ENCODE results near the gene VIT. TPM values are rescaled to one million over a fixed set of nuclear protein-coding genes. Genes with fewer than 3 reads are reported as not detected.
A peak's percentile ranks its signal among the peaks of the same experiment; 100 is the strongest.

VIT gene
- total RNA-seq, 3 donors from 2014 or later (not counting 1 experiment from before 2014, with no cell fraction given), result 1.4 to 1.9 (median 1.7) TPM

DNA sequence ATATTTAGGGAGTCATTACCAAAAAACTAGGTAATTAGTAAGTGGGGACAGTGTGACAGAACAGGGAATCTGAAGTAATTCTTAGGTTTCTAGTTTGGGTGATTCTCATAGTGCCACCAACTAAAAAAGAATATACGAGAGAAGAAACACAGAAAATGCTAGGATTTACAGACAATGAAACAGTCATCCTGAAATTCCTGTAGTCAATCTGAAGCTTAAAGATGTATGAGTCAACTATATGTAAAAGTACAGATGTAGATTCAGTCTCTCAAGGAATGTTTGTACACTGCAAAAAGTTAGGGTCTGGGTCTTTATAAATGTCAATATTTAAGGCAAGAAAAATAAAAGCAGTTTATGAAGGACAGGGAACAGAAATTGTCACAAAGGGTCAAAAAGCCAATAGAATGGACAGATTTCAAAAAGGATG is 162.9 kb downstream of the VIT start:
- Histone ChIP-seq H3K36me3 (ENCODE audit: control insufficient read depth, insufficient read depth, low read length) (peaks cover 31% of the 10 kb centered on the region), H3K4me3 (ENCODE audit: low read length) (no peak overlapping the region), H3K9me3 (ENCODE audit: control insufficient read depth, insufficient read depth, low read length) (no peaks in the 10 kb centered on the region), H3K27me3 (ENCODE audit: control insufficient read depth, insufficient read depth, low read length) (no peaks in the 10 kb centered on the region), H3K27ac (ENCODE audit: low read length) (no peak overlapping the region), H3K4me1 (ENCODE audit: control insufficient read depth, insufficient read depth, low read length) (no peaks in the 10 kb centered on the region)
- Mint-ChIP-seq H3K36me3 (peaks cover 26% of the 10 kb centered on the region), H3K4me1 (peaks cover 12 to 13% of the 10 kb centered on the region in 2 donors), H3K27ac (peak overlapping the region; percentile 42 to 56), H3K4me3 (no peak overlapping the region), H3K27me3 (ENCODE audit: low read depth in 2 of 2) (no peaks in the 10 kb centered on the region), H3K9me3 (no peaks in the 10 kb centered on the region)
- intact Hi-C loops (cut with micrococcal nuclease), result no loop called here
- TF ChIP-seq, protein P1, sequence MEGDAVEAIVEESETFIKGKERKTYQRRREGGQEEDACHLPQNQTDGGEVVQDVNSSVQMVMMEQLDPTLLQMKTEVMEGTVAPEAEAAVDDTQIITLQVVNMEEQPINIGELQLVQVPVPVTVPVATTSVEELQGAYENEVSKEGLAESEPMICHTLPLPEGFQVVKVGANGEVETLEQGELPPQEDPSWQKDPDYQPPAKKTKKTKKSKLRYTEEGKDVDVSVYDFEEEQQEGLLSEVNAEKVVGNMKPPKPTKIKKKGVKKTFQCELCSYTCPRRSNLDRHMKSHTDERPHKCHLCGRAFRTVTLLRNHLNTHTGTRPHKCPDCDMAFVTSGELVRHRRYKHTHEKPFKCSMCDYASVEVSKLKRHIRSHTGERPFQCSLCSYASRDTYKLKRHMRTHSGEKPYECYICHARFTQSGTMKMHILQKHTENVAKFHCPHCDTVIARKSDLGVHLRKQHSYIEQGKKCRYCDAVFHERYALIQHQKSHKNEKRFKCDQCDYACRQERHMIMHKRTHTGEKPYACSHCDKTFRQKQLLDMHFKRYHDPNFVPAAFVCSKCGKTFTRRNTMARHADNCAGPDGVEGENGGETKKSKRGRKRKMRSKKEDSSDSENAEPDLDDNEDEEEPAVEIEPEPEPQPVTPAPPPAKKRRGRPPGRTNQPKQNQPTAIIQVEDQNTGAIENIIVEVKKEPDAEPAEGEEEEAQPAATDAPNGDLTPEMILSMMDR (IDR thresholded peaks at IDR 0.05), result no peak
- 89% methylated on average over 1 of the region's 1 CpG for WGBS (ENCODE audit: insufficient coverage)
- ATAC-seq (no peak), DNase-seq (no peak)

GRCh38 chr2:36861896-36862295 is 165.4 kb downstream of the VIT start:
- intact Hi-C loops (cut with micrococcal nuclease), result no loop called here
- Histone ChIP-seq H3K4me1 (ENCODE audit: control insufficient read depth, insufficient read depth, low read length) (no peaks in the 10 kb centered on the region), H3K27ac (ENCODE audit: low read length) (no peak overlapping the region), H3K4me3 (ENCODE audit: low read length) (no peak overlapping the region), H3K27me3 (ENCODE audit: control insufficient read depth, insufficient read depth, low read length) (no peaks in the 10 kb centered on the region), H3K36me3 (ENCODE audit: control insufficient read depth, insufficient read depth, low read length) (peaks cover 25% of the 10 kb centered on the region), H3K9me3 (ENCODE audit: control insufficient read depth, insufficient read depth, low read length) (no peaks in the 10 kb centered on the region)
- Mint-ChIP-seq H3K27ac (no peak overlapping the region), H3K27me3 (ENCODE audit: low read depth in 2 of 2) (no peaks in the 10 kb centered on the region), H3K9me3 (no peaks in the 10 kb centered on the region), H3K36me3 (peaks cover 44% of the 10 kb centered on the region), H3K4me3 (no peak overlapping the region), H3K4me1 (peaks cover 12 to 13% of the 10 kb centered on the region in 2 donors)
- ATAC-seq (no peak), DNase-seq (no peak)
- TF ChIP-seq, protein P1 (IDR thresholded peaks at IDR 0.05), result no peak
- 100% methylated on average over 2 of the region's 2 CpGs for WGBS (ENCODE audit: insufficient coverage)

Other genes with a start within 250 kb of the VIT start
- gene FEZ2, start 98.5 kb upstream of the VIT start, total RNA-seq, result 10 to 100 TPM; 25.9 to 41.7 (median 36.0) TPM